Measurements from ENCODE around the gene COBL.

GRCh38 chr7:51261950-51262795, 54.4 kb downstream of the COBL start:
- no peak for TF ChIP-seq CTCF (conservative IDR thresholded peaks at IDR 0.05; ENCODE audit: low read length)
- TF ChIP-seq EZH2phosphoT487 (IDR thresholded peaks at IDR 0.05; ENCODE audit: borderline replicate concordance), result no peak

All from Loucy (cell line).